Kidney (tissue), 14 donors: ENCODE measurements around the gene APBA1. TPM values are rescaled to one million over a fixed set of nuclear protein-coding genes. Genes with fewer than 3 reads are reported as not detected.

Experiments used
- DNase-seq, 5 donors: peaks; one replicate each; pipeline ENCODE4 v3.0.0-alpha.2; 2013 to 2020
- FAIRE-seq: peaks from 2 replicates; lab custom pipeline; 2012; peaks lifted over from hg19 to GRCh38; lab: Jason Lieb, UNC
- H3K27ac ChIP-seq, 2 donors: one replicate each; pipeline ENCODE4 v1.7.0; 2013; ENCODE audit warnings: low read depth in 2 of 2, low read length in 2 of 2, inconsistent platforms in 1 of 2
- H3K27me3 ChIP-seq: one replicate; pipeline ENCODE4 v1.7.1; 2013; ENCODE audit warnings: low read length, inconsistent platforms; ENCODE audit not compliant: control insufficient read depth, insufficient read depth
- H3K36me3 ChIP-seq, 3 donors: one replicate each; pipeline versions ENCODE4 v1.7.0 to v1.7.1; 2013; ENCODE audit warnings: low read length in 3 of 3, control low read depth in 1 of 3, inconsistent platforms in 1 of 3; ENCODE audit not compliant: insufficient read depth in 3 of 3, control insufficient read depth in 2 of 3
- H3K4me1 ChIP-seq, 3 donors: one replicate each; pipeline versions ENCODE4 v1.7.0 to v1.7.1; 2013; ENCODE audit warnings: low read length in 3 of 3, inconsistent platforms in 1 of 3, low read depth in 1 of 3; ENCODE audit not compliant: control insufficient read depth in 2 of 3, insufficient read depth in 2 of 3
- H3K4me3 ChIP-seq, 3 donors: one replicate each; pipeline versions ENCODE4 v1.7.0 to v1.8.1; 2013; ENCODE audit warnings: low read length in 3 of 3, control low read depth in 1 of 3, inconsistent platforms in 1 of 3
- H3K9ac ChIP-seq, 3 donors: one replicate each; pipeline versions ENCODE4 v1.7.0 to v1.7.1; 2013; ENCODE audit warnings: low read length in 3 of 3, control low read depth in 1 of 3, inconsistent platforms in 1 of 3
- H3K9me3 ChIP-seq, 3 donors: one replicate each; pipeline versions ENCODE4 v1.7.0 to v1.7.1; 2013; ENCODE audit warnings: low read length in 3 of 3, control low read depth in 1 of 3, inconsistent platforms in 1 of 3; ENCODE audit not compliant: control insufficient read depth in 2 of 3, insufficient read depth in 1 of 3
- intact Hi-C: fragments of 100-400 bp; cut with DNase I; formaldehyde crosslinking; loops from one replicate; pipeline ENCODE4 v1.11.1; 2022
- polyA plus RNA-seq: library from polyadenylated mRNA; stranded (reverse); fragments of 350-450 nt; fragmentation: Illumina TruSeq; extraction: RNeasy Lipid Tissue Mini Kit (QIAGEN cat#74804); gene quantifications from one replicate; pipeline ENCODE4 v1.2.3, GENCODE V29; 2014; ENCODE audit warnings: low read depth, low replicate concordance; ENCODE audit not compliant: insufficient read depth
- total RNA-seq: library from RNA; stranded (reverse); fragmentation: NEBNext Ultra II Directional; extraction: Animal tissue kit (Norgen Biotek cat#: 25700); gene quantifications from one replicate; pipeline ENCODE4 v1.2.1, GENCODE V29; 2021
- TF ChIP-seq, protein P1 (sequence below): IDR thresholded peaks from 3 replicates; pipeline ENCODE4 v1.5.1; 2012; ENCODE audit warnings: mild to moderate bottlenecking, moderate library complexity, borderline replicate concordance; ENCODE audit not compliant: insufficient read depth; ENCODE audit errors: extremely low read depth
- donor health status: control.
- donor health status: control.
- donor health status: control.
- donor health status: control.
- donor health status: control.
- donor health status: DM: yes; HTN: yes; CAD: no.
- donor health status: Normal renal cell carcinoma (clear cell type).

APBA1 gene
- total and polyA plus RNA-seq, 2 donors from 2014 or later: 1.3 to 5.1 TPM

DNA sequence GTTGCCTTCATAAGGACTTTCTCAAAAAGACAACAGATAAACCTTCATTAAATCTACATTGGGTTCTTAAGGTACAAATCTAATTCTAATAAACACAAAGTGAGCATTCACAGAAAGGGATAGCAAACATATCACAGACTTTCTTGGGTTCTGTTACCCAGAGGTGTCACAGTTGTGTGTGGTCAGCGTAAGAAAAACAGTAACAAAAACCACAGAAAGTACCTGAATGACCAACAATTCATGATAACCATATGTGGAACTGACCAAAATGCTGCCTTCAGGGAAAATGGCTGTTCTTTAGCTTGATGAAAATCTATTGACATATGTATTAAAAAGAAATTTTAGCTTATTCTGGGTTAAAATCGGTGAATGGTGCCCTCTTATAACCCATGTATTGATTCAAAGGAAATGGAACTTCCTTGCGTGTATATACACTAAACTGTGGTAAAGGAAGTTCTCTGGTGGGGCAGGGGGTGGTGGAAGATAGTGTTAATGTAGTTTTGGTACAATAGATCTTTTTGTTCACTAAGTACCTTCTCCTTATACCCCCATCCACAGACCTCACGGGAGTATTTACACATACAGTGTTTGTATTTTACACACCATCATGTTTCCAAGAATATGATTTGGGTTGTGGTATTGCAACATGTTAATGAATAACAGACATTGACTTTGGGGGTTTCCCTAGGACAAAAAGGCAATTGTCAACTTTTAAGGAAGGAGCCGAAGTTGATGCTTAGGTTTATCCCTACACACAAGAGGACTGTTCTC, 152.5 kb downstream of the APBA1 start:
- Histone ChIP-seq H3K4me1 (no peaks in the 10 kb centered on the region), H3K36me3 (no peaks in the 10 kb centered on the region), H3K4me3 (no peak overlapping the region), H3K9ac (no peak overlapping the region), H3K9me3 (no peaks in the 10 kb centered on the region), H3K27me3 (no peaks in the 10 kb centered on the region), H3K27ac (no peak overlapping the region)
- intact Hi-C loops: no loop called here
- TF ChIP-seq, protein P1, sequence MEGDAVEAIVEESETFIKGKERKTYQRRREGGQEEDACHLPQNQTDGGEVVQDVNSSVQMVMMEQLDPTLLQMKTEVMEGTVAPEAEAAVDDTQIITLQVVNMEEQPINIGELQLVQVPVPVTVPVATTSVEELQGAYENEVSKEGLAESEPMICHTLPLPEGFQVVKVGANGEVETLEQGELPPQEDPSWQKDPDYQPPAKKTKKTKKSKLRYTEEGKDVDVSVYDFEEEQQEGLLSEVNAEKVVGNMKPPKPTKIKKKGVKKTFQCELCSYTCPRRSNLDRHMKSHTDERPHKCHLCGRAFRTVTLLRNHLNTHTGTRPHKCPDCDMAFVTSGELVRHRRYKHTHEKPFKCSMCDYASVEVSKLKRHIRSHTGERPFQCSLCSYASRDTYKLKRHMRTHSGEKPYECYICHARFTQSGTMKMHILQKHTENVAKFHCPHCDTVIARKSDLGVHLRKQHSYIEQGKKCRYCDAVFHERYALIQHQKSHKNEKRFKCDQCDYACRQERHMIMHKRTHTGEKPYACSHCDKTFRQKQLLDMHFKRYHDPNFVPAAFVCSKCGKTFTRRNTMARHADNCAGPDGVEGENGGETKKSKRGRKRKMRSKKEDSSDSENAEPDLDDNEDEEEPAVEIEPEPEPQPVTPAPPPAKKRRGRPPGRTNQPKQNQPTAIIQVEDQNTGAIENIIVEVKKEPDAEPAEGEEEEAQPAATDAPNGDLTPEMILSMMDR: no peak
- FAIRE-seq: no peak
- no peak for DNase-seq

- H3K9ac ChIP-seq: no peak overlapping the region
- peaks cover 0 to 3% (median 0%) of the 10 kb centered on the region in 3 donors for H3K4me1 ChIP-seq
- intact Hi-C loops: no loop called here
- FAIRE-seq (no peak), DNase-seq (peak in 1 of 5 donors; percentile 65)
- TF ChIP-seq, protein P1: no peak
- no peaks in the 10 kb centered on the region for H3K27me3 ChIP-seq
- H3K4me3 ChIP-seq: no peak overlapping the region
- H3K36me3 ChIP-seq: no peaks in the 10 kb centered on the region
- no peak overlapping the region for H3K27ac ChIP-seq
- no peaks in the 10 kb centered on the region for H3K9me3 ChIP-seq
Measured at GRCh38 chr9:69516353-69517322, 155.5 kb downstream of the APBA1 start.

DNA sequence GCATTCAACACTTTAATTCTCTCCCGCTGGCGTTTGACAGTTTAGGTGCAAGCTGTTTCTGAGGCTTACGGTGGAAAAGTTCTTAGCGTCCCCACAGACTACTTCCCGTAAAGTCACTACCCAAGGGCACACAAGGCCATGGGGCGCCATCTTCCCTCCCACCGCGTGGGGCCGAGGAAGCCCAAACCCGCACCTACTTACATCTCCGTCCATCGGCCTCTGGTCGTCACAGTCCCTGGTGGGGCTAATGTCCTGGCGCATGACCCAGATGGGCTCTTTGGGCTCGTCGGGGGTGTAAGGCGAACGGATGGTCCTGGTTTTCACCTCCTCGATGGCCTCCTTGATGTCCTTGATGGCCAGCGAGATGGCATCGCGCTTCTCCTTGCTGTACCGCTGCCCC, 156.4 kb downstream of the APBA1 start:
- no peaks in the 10 kb centered on the region for H3K27me3 ChIP-seq
- no peak overlapping the region for H3K27ac ChIP-seq
- intact Hi-C loops: no loop called here
- TF ChIP-seq, protein P1: no peak
- FAIRE-seq (no peak), DNase-seq (peak in 1 of 5 donors; percentile 62)
- peaks cover 0 to 3% (median 0%) of the 10 kb centered on the region in 3 donors for H3K4me1 ChIP-seq
- no peak overlapping the region for H3K9ac ChIP-seq
- no peaks in the 10 kb centered on the region for H3K9me3 ChIP-seq
- H3K36me3 ChIP-seq: no peaks in the 10 kb centered on the region
- H3K4me3 ChIP-seq: no peak overlapping the region
